ENCODE measurements around the gene C10orf120.
A peak's percentile ranks its signal among the peaks of the same experiment; 100 is the strongest.

The C10orf120 gene

GRCh38 chr10:122703483-122704448, 4.1 kb upstream of the C10orf120 start:
- peak; percentile 11 for DNase-seq (ENCODE audit: low read depth)

GRCh38 chr10:122702275-122702674, 2.6 kb upstream of the C10orf120 start:
- DNase-seq (ENCODE audit: low read depth): no peak

GRCh38 chr10:122701652-122702051, 2.0 kb upstream of the C10orf120 start:
- DNase-seq (ENCODE audit: low read depth): no peak

- no peak for DNase-seq (ENCODE audit: low read depth)
These were observed 3.0 kb downstream of the C10orf120 start for GRCh38 chr10:122696687-122697086.

GRCh38 chr10:122692744-122693143, 6.9 kb downstream of the C10orf120 start:
- no peak for DNase-seq (ENCODE audit: low read depth)

- DNase-seq (ENCODE audit: low read depth): no peak
These were observed 10.4 kb downstream of the C10orf120 start for GRCh38 chr10:122689146-122689820.

GRCh38 chr10:122688293-122688989, 11.2 kb downstream of the C10orf120 start:
- DNase-seq (ENCODE audit: low read depth): no peak

- DNase-seq (ENCODE audit: low read depth): no peak
These were observed 17.1 kb downstream of the C10orf120 start for GRCh38 chr10:122682522-122682921.

- no peak for DNase-seq (ENCODE audit: low read depth)
These were observed 21.4 kb downstream of the C10orf120 start for GRCh38 chr10:122678266-122678665.

GRCh38 chr10:122675278-122675677, 24.4 kb downstream of the C10orf120 start:
- no peak for DNase-seq (ENCODE audit: low read depth)

- no peak for DNase-seq (ENCODE audit: low read depth)
These were observed 24.9 kb downstream of the C10orf120 start for GRCh38 chr10:122674781-122675180.

GRCh38 chr10:122673731-122674130, 25.9 kb downstream of the C10orf120 start:
- DNase-seq (ENCODE audit: low read depth): no peak

GRCh38 chr10:122673269-122673668, 26.4 kb downstream of the C10orf120 start:
- no peak for DNase-seq (ENCODE audit: low read depth)

GRCh38 chr10:122672655-122673054, 27.0 kb downstream of the C10orf120 start:
- DNase-seq (ENCODE audit: low read depth): no peak

GRCh38 chr10:122671355-122671754, 28.3 kb downstream of the C10orf120 start:
- no peak for DNase-seq (ENCODE audit: low read depth)

GRCh38 chr10:122669842-122670241, 29.8 kb downstream of the C10orf120 start:
- no peak for DNase-seq (ENCODE audit: low read depth)

GRCh38 chr10:122669045-122669444, 30.6 kb downstream of the C10orf120 start:
- DNase-seq (ENCODE audit: low read depth): no peak

- DNase-seq (ENCODE audit: low read depth): no peak
These were observed 33.7 kb downstream of the C10orf120 start for GRCh38 chr10:122665946-122666345.

- no peak for DNase-seq (ENCODE audit: low read depth)
These were observed 34.3 kb downstream of the C10orf120 start for GRCh38 chr10:122665329-122665860.

GRCh38 chr10:122664501-122664900, 35.1 kb downstream of the C10orf120 start:
- no peak for DNase-seq (ENCODE audit: low read depth)

- DNase-seq (ENCODE audit: low read depth): no peak
These were observed 36.0 kb downstream of the C10orf120 start for GRCh38 chr10:122663516-122664130.

GRCh38 chr10:122662231-122662630, 37.4 kb downstream of the C10orf120 start:
- no peak for DNase-seq (ENCODE audit: low read depth)

Measured in non-pigmented ciliary epithelial cell (primary cell).